Mesothelial cell of epicardium (in vitro differentiated cells): ENCODE measurements around the gene CRTC3. TPM values are rescaled to one million over a fixed set of nuclear protein-coding genes. Genes with fewer than 3 reads are reported as not detected.
"Not testable (repeated sequence)": the region's sequence is repeated elsewhere in the genome, so short reads cannot be mapped to it uniquely, and the experiment has no call there.

Source experiments
- DNase-seq, 2 experiments: peaks; one replicate each; pipeline ENCODE4 v3.0.0; 2021; ENCODE audit warnings: low spot score in 2 of 2; ENCODE audit not compliant: unreplicated experiment in 2 of 2
- H3K27ac Mint-ChIP-seq: 2 replicates; pipeline ENCODE4 v1.8.0; 2021; ENCODE audit warnings: mixed read lengths
- H3K27me3 Mint-ChIP-seq: 2 replicates; pipeline ENCODE4 v1.8.0; 2021; ENCODE audit warnings: low read depth, mixed read lengths
- H3K36me3 Mint-ChIP-seq: 2 replicates; pipeline ENCODE4 v1.8.0; 2021; ENCODE audit warnings: mixed read lengths
- H3K4me1 Mint-ChIP-seq: 2 replicates; pipeline ENCODE4 v1.8.0; 2021; ENCODE audit warnings: mixed read lengths
- H3K4me3 Mint-ChIP-seq: 2 replicates; pipeline ENCODE4 v1.8.0; 2021; ENCODE audit warnings: mild to moderate bottlenecking, moderate library complexity, mixed read lengths
- H3K9me3 Mint-ChIP-seq: 2 replicates; pipeline ENCODE4 v1.8.0; 2021; ENCODE audit warnings: mixed read lengths
- total RNA-seq: library from RNA; stranded (reverse); gene quantifications from 3 replicates; pipeline ENCODE4 v1.2.1, GENCODE V29; 2021
- TF ChIP-seq, protein P1 (sequence below): fragments of 200-600 bp; sonication (generic); IDR thresholded peaks from one replicate; pipeline ENCODE4 v1.5.0; 2021; ENCODE audit warnings: antibody characterized with exemption; ENCODE audit not compliant: unreplicated experiment

The CRTC3 gene
- total RNA-seq, 1 donor from 2014 or later, result 56.6 TPM

GRCh38 chr15:90624278-90624981 is 94.7 kb downstream of the CRTC3 start:
- peaks cover 25% of the 10 kb centered on the region for H3K36me3 Mint-ChIP-seq
- H3K27me3 Mint-ChIP-seq, result no peaks in the 10 kb centered on the region
- H3K27ac Mint-ChIP-seq, result no peak overlapping the region
- no peak overlapping the region for H3K4me3 Mint-ChIP-seq
- no peaks in the 10 kb centered on the region for H3K9me3 Mint-ChIP-seq
- DNase-seq, result no peak
- H3K4me1 Mint-ChIP-seq, result no peaks in the 10 kb centered on the region
- TF ChIP-seq, protein P1, sequence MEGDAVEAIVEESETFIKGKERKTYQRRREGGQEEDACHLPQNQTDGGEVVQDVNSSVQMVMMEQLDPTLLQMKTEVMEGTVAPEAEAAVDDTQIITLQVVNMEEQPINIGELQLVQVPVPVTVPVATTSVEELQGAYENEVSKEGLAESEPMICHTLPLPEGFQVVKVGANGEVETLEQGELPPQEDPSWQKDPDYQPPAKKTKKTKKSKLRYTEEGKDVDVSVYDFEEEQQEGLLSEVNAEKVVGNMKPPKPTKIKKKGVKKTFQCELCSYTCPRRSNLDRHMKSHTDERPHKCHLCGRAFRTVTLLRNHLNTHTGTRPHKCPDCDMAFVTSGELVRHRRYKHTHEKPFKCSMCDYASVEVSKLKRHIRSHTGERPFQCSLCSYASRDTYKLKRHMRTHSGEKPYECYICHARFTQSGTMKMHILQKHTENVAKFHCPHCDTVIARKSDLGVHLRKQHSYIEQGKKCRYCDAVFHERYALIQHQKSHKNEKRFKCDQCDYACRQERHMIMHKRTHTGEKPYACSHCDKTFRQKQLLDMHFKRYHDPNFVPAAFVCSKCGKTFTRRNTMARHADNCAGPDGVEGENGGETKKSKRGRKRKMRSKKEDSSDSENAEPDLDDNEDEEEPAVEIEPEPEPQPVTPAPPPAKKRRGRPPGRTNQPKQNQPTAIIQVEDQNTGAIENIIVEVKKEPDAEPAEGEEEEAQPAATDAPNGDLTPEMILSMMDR, result no peak

DNA sequence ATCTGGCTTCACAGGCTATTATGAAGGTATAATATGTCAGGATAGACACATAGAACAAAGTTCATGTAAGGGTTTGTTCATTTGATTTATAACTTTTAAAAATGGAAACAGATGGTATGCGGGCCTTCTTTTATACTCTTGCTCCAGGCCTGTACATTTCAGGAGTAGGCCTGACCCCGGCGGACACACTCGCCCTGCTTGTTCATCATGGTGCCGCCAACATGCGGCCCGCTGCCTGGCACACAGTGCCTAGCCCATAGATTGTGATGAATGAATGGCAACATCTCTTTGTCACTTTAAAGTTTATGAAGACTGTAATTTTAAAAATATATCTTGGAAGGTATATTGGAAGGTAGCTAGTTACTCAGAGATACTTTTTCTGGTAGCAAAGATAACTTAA is 95.3 kb downstream of the CRTC3 start:
- Mint-ChIP-seq H3K4me1 (no peaks in the 10 kb centered on the region), H3K36me3 (peaks cover 22% of the 10 kb centered on the region), H3K9me3 (no peaks in the 10 kb centered on the region), H3K4me3 (no peak overlapping the region), H3K27me3 (no peaks in the 10 kb centered on the region), H3K27ac (no peak overlapping the region)
- TF ChIP-seq, protein P1, result no peak
- no peak for DNase-seq

GRCh38 chr15:90629217-90629616 is 99.5 kb downstream of the CRTC3 start:
- no peak for DNase-seq
- no peaks in the 10 kb centered on the region for H3K27me3 Mint-ChIP-seq
- TF ChIP-seq, protein P1, result no peak
- no peaks in the 10 kb centered on the region for H3K4me1 Mint-ChIP-seq
- no peak overlapping the region for H3K27ac Mint-ChIP-seq
- peaks cover 32% of the 10 kb centered on the region for H3K36me3 Mint-ChIP-seq
- H3K9me3 Mint-ChIP-seq, result no peaks in the 10 kb centered on the region
- H3K4me3 Mint-ChIP-seq, result no peak overlapping the region

- H3K27me3 Mint-ChIP-seq, result no peaks in the 10 kb centered on the region
Measured at GRCh38 chr15:90633360-90633759, 103.6 kb downstream of the CRTC3 start.

GRCh38 chr15:90636993-90637392 is 107.3 kb downstream of the CRTC3 start:
- H3K36me3 Mint-ChIP-seq, result peaks cover 48% of the 10 kb centered on the region
- not testable (repeated sequence) for H3K4me3 Mint-ChIP-seq, H3K27ac Mint-ChIP-seq, H3K4me1 Mint-ChIP-seq, H3K27me3 Mint-ChIP-seq, DNase-seq, H3K9me3 Mint-ChIP-seq

More at GRCh38 chr15:90633360-90633759, 103.6 kb downstream of the CRTC3 start:
- TF ChIP-seq, protein P1, result no peak
- no peak for DNase-seq
- Mint-ChIP-seq H3K36me3 (peaks cover 46% of the 10 kb centered on the region), H3K4me3 (no peak overlapping the region), H3K9me3 (peaks cover 3% of the 10 kb centered on the region), H3K27ac (no peak overlapping the region), H3K4me1 (no peaks in the 10 kb centered on the region)

DNA sequence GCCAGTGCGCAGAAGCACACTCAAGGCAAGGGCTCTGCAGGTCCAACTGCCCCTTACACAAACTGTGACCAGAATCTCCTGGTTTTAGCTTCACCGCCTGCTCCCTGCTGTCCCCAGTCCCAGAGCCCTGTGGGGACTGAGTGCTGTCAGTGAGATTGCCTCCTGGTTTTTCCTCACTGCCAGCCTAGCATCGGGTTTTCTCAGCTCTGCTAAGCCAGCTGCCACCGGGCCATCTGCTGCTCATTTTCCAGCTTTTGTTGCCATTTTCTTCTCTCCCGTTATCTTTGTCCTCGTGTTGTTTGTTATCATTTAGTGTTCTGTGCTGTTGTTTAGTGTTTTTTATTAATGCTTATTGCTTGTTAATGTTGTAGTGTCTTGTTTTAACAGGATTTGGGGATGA is 108.0 kb downstream of the CRTC3 start:
- Mint-ChIP-seq H3K9me3 (peaks cover 3% of the 10 kb centered on the region), H3K27ac (peak overlapping the region; percentile 3)

More for the DNA sequence above, 108.0 kb downstream of the CRTC3 start:
- peaks cover 53% of the 10 kb centered on the region for H3K36me3 Mint-ChIP-seq
- DNase-seq, result no peak
- no peaks in the 10 kb centered on the region for H3K27me3 Mint-ChIP-seq
- no peak overlapping the region for H3K4me3 Mint-ChIP-seq
- TF ChIP-seq, protein P1, result no peak
- no peaks in the 10 kb centered on the region for H3K4me1 Mint-ChIP-seq
